Vagina (tissue), 2 donors: Measurements from ENCODE around the gene VTI1A.

Experiments
- POLR2A ChIP-seq, 2 donors: fragments of 450-650 bp; IDR thresholded peaks; one replicate each; pipeline ENCODE4 v1.6.1; 2017; ENCODE audit warnings: antibody characterized with exemption in 2 of 2, mild to moderate bottlenecking in 2 of 2, moderate library complexity in 2 of 2
- POLR2AphosphoS5 ChIP-seq, 2 donors: sonication (generic); formaldehyde crosslinking; IDR thresholded peaks; one replicate each; pipeline ENCODE4 v1.9.0; 2017; ENCODE audit warnings: antibody characterized with exemption in 2 of 2, mild to moderate bottlenecking in 2 of 2, low read depth in 1 of 2; ENCODE audit not compliant: insufficient read depth in 1 of 2
- TF ChIP-seq, protein P1 (sequence below), 3 experiments: fragments of 450-650 bp in 2 of 3; fragments of 200-600 bp in 1 of 3; sonication (generic) in 1 of 3; IDR thresholded peaks; one replicate each; pipeline ENCODE4 v1.5.1; 2017 to 2019; ENCODE audit warnings: antibody characterized with exemption in 3 of 3, mild to moderate bottlenecking in 2 of 3, moderate library complexity in 2 of 3

DNA sequence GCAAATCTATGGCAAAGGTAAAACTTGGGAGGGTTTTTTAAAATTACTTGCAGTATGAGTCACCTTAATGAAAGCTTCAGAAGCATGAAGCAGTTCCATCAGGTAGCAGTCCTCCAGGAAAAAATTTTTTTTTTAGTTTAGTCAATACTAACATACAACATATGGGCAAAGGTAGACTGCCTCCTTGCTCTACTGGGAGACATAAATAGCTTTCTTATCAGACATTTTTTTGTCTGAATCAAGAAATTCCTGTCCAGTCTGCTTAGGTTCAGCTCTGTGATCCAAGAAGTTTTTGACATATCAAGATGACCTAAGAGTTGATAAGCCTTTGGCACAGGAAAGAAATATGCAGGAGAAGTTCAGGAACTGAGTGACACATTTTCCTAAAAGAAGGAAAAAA, 331.6 kb downstream of the VTI1A start:
- TF ChIP-seq, protein P1, sequence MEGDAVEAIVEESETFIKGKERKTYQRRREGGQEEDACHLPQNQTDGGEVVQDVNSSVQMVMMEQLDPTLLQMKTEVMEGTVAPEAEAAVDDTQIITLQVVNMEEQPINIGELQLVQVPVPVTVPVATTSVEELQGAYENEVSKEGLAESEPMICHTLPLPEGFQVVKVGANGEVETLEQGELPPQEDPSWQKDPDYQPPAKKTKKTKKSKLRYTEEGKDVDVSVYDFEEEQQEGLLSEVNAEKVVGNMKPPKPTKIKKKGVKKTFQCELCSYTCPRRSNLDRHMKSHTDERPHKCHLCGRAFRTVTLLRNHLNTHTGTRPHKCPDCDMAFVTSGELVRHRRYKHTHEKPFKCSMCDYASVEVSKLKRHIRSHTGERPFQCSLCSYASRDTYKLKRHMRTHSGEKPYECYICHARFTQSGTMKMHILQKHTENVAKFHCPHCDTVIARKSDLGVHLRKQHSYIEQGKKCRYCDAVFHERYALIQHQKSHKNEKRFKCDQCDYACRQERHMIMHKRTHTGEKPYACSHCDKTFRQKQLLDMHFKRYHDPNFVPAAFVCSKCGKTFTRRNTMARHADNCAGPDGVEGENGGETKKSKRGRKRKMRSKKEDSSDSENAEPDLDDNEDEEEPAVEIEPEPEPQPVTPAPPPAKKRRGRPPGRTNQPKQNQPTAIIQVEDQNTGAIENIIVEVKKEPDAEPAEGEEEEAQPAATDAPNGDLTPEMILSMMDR (IDR thresholded peaks at IDR 0.05): no peak
- TF ChIP-seq POLR2AphosphoS5 (IDR thresholded peaks at IDR 0.05; ENCODE audit: insufficient read depth in 1 of 2, low read depth in 1 of 2) (no peak), POLR2A (IDR thresholded peaks at IDR 0.05) (no peak)
